ENCODE measurements around the gene PEX14.

The PEX14 gene

DNA sequence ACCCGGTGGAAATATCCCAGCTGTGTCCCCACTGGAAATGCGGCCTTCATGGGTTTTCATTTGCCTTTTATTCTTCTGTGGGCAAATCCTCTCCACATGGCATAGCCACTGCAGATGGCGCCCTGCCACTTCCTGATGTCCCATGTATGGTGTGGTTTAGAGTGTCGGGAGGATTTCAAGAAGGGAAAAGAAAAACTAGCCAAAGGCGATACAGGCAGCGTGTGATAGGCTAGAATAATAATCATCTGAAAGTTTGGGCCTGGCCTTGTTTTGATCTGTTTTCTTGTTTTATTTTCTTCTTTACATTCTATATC is 123.6 kb downstream of the PEX14 start:
- no peak for DNase-seq

DNA sequence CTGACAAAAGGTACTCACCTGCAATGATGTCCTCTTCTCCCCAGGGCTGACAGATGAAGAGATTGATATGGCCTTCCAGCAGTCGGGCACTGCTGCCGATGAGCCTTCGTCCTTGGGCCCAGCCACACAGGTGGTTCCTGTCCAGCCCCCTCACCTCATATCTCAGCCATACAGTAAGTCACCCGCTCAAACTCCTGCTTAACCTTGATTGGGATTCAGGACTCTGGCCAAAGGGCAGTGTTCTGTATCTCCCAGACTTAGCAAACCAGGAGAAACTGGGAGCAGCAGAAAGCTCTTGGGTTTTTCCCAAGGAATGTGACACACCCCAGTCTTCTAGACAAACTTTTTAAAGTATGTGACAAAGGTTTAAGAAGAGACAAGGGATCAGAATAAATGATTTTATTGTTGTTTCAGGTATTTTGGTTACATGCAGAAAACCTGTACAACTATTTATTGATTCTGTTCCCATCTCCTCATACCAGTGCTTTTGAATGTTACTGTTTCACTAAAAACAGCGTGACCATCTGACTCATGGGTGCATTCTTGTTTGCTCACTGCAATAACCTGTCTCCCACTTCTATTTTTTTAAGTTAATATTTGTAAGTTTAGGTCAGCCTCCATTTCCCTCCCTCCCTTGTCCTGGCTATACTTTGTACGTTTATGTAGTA is 124.6 kb downstream of the PEX14 start:
- no peak for DNase-seq

DNA sequence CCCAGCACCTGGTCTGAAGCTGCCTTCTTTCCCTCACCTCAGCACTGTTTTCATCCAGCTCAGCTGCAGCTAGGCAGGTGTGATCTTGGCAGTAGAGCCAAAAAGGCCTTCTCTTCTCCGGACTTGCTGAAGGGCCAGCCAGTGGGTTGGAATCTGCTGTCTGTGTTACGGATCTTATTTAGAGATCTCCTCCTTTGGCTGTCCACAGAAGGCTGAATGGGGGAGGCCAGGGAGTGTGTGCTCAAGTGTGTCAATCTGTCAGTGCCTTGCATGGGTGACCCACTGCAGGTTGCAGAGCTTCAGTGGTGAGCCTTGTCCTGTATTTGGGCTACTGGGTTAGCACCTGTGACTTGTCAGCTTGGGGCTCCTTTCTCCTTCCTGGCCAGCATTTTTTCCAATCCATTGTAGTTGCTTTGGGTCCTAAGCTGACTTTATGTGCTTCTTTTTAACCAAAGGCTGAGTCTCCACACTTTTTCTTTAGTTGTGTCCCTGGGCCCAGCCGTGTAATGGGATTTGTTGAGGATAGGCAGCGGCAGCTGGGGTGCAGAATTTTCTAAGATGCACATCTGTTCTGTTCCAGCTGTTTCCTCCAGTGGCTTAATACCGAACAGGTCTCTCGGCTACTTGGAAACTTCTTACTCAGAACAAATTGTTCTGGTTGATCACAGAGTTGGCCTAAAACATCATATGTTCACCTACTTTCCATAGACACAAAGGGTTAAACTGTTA is 126.8 kb downstream of the PEX14 start:
- DNase-seq = no peak

GRCh38 chr1:10602936-10603335 is 128.2 kb downstream of the PEX14 start:
- DNase-seq = no peak

DNA sequence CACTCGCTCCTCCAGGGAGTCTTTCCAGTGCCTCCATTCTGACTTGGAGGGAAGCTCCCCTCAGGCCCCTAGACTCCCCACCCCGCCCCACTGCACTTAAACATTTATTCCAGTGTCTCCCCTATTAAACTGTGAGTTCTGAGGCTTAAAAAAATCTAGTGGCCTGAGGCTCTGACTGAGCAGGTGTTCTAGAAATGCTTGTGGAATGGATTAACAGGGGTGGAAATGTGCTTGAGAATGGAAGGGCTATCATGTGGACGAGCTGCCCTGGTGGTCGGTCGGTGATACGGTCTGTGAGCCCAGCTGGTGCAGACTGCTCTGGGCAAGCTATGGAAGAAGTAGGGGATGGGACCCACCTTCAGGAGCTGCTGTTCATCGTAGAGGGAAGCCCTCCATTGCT is 130.2 kb downstream of the PEX14 start:
- no peak for DNase-seq

DNA sequence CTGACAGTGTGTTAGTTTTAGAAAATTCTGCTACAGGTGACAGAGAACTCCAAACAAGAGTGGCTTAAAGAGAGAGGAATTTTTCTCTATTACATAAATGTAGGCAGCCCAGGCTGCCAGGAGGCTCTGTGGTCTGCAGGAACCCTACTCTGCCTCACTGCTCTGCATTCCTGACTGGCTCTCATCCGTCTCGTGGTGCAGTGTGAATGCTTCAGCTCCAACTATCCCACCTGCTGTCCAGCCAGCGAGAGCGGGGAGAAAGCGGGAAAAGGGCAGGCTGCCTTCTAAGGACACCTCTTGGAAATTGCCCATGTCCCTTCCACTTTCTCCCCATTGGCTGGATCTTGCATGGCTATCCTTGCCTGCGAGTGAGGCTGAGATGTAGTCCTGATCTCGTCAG is 131.3 kb downstream of the PEX14 start:
- no peak for DNase-seq

DNA sequence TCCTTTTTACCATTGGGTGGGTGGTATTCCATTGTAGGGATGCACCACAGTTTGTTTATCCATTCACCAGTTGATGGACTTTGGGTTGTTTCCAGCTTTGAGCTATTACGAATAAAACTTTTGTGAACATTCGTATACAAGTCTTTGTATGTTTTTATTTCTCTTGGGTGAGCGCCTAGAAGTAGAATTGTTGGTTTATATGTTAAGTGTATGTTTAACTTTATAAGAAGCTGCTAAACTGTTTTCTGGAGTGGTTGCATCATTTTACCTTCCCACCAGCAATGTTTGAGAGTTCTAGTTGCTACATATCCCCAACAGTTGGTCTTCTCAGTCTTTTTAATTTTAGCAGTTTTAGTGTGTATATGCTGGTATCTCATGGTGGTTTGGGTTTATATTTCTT is 132.5 kb downstream of the PEX14 start:
- DNase-seq = no peak

- DNase-seq = no peak
These were observed 133.9 kb downstream of the PEX14 start for GRCh38 chr1:10608690-10609089.

DNA sequence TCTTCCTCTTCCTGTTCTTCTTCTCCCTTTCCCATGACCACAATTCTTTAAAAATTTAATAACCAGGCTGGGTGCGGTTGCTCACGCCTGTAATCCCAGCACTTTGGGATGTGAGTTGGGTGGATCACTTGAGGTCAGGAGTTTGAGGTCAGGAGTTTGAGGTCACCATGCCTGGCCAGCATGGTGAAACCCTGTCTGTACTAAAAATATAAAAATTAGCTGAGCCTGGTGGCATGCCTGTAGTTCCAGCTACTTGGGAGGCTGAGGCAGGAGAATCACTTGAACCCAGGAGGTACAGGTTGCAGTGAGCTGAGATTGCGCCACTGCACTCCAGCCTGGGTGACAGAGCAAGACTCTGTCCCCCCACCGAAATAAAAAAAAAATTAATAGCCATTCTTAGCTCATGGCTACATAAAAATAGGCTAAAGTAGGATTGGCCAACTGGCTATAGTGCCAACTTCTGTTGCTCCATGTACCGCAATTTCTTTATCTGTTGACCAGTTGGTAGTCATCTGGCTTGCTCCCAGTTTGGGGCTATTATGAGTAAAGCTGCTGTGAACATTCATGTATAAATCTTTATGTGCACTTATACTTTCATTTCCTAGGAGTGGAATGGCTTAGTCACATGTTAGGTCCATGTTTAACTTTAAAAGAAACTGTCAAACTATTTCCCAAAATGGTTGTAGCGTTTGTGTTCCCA is 136.3 kb downstream of the PEX14 start:
- no peak for DNase-seq

GRCh38 chr1:10612436-10613160 is 137.8 kb downstream of the PEX14 start:
- DNase-seq = peak in 1 of 2 experiments; percentile 19

- no peak for DNase-seq
These were observed 138.6 kb downstream of the PEX14 start for GRCh38 chr1:10613340-10613739.

- no peak for DNase-seq
These were observed 139.1 kb downstream of the PEX14 start for GRCh38 chr1:10613861-10614260.

DNA sequence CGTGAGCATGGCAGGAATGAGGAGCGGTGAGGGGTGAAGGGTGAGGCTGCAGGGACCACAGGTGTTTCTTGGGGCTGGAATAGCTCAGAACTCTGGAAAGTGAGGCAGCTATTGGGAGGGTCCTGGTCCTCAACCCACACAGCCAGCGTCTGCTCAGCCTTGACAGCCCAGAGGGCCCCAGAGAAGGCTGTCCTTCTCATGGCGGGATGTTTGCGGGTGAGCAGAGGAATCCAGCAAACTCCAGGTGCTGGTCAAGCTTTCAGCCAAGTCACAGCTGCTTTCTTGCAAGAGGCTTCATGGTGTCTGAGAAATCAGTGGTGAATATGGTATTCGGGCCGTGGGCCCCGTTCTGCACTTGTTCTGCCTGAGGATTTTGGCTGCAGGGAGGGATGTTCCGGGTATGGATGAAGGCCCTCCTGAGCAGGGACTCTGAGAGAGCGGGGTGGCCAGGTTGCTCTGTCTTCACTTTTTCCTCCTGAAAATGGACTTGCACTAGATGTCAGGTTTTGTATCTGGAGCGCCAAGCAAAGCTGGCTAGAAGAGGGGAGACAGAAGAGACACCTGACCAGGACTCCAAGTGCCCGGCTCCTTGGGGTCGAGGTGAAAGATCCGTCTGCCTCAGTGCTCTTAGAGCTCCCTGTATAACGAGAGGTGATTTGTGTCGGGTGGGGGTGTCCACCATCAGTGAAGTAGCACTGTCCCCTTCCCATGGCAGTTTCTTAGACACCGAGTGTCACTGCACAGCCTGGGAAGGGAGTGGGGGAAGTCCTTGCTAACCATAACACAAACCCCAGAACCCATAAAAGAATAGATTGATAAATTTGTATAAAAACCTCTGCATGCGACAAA is 139.9 kb downstream of the PEX14 start:
- no peak for DNase-seq

DNA sequence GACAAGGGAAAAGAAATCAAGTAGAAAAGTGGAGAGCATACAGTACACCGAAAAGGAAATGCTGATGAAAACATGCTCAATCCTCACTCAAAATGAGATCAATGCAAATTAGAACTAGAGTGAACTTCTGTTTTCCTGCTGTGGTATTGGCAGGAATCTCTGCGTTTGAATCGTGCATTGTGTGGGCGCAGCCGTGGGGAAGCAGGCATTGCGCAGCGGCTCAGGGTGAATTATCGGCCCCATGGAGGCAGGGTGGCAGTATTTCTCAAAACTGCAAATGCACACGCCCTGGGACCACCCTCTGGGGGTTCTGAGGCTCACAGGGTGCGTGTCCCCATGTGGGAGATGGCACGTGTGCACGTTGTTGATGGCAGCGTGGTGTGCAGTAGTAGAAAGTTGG is 140.6 kb downstream of the PEX14 start:
- no peak for DNase-seq

DNA sequence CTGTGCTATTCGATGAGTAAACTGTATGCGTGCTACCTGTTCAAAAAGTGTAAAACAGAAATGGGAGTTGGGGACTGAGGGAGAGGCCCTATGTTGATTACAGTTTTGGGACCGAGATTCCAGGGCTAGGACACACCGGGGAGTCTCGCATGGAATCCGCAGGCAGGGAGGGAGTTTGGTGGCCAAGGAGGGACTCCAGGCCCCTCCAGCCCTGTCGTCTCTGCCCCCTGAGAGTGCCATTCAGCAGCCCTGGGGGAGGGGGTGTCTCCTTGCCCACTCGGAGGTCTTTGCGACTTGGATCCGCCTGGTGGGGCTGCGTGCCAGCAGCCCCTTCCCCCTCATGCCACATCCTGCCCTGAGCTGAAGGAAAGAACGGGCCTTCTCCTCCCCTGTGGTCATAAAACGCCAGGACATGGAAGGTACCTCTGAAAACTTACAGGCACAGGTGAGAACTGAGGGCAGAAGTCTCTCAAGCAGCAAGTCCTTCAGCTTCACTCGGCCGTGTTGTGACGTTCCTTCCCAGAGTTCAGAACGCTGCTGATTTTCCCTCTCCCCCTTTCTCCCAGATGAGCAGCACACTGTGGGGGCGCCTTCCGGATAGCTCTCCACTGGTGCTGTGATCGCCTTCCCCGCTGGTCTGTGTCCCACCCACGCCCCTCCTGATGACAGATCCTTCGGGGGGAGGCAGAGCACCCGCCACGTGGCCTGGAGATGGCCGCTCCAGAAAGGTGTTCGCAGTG is 141.4 kb downstream of the PEX14 start:
- no peak for DNase-seq

- no peak for DNase-seq
These were observed 141.9 kb downstream of the PEX14 start for GRCh38 chr1:10616696-10617095.

- DNase-seq = no peak
These were observed 142.6 kb downstream of the PEX14 start for GRCh38 chr1:10617318-10617717.

GRCh38 chr1:10617931-10618885 is 143.5 kb downstream of the PEX14 start:
- DNase-seq = no peak

GRCh38 chr1:10620776-10621175 is 146.0 kb downstream of the PEX14 start:
- no peak for DNase-seq

DNA sequence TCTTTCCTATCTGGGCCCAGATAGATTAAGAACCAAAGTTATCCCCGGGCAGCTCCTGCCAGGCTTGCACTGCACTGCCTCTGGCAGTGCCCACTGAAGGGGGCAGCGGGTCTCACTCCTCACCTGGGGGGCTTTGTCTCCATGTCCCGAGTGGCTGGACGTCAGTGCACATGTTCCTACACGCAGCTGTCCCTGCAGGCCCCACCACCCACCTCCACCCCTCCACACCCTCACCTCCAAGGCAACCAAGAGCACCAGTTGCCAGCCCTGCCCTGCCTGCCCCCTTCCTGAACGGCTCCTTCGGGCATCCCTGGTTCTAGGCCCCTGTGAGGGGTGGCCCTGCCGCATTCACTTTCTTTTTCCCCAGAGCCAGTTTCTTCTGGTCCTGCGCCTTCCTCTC is 147.2 kb downstream of the PEX14 start:
- DNase-seq = no peak

Measured in NCI-H446 (cell line).